Sigmoid colon (tissue), 7 donors: ENCODE measurements around the gene ADCY1. TPM values are rescaled to one million over a fixed set of nuclear protein-coding genes. Genes with fewer than 3 reads are reported as not detected.
"Not testable (repeated sequence)": the region's sequence is repeated elsewhere in the genome, so short reads cannot be mapped to it uniquely, and the experiment has no call there.

Experiments used
- DNase-seq: peaks from one replicate; pipeline ENCODE4 v3.0.0-alpha.2; 2019
- H3K27ac ChIP-seq, 4 donors: fragments of 200-600 bp; sonication (generic); one replicate each; pipeline ENCODE4 v1.5.1; 2016 to 2019; ENCODE audit warnings: mild to moderate bottlenecking in 1 of 4
- H3K27me3 ChIP-seq, 3 donors: fragments of 200-600 bp; sonication (generic); one replicate each; pipeline ENCODE4 v1.5.1; 2019; ENCODE audit warnings: mild to moderate bottlenecking in 1 of 3
- H3K36me3 ChIP-seq, 4 donors: fragments of 200-600 bp; sonication (generic); one replicate each; pipeline ENCODE4 v1.5.1; 2016 to 2019
- H3K4me1 ChIP-seq, 4 donors: fragments of 200-600 bp; sonication (generic); one replicate each; pipeline ENCODE4 v1.5.1; 2017 to 2019
- H3K4me3 ChIP-seq, 4 donors: fragments of 200-600 bp; sonication (generic); one replicate each; pipeline ENCODE4 v1.5.1; 2017 to 2019; ENCODE audit warnings: mild to moderate bottlenecking in 2 of 4, moderate library complexity in 1 of 4
- H3K9me3 ChIP-seq, 4 donors: fragments of 200-600 bp in 3 of 4; sonication (generic) in 3 of 4; one replicate each; pipeline versions ENCODE4 v1.5.1 to v1.6.1; 2013 to 2019
- CTCF ChIP-seq, 4 experiments: fragments of 450-650 bp in 3 of 4; fragments of 200-600 bp in 1 of 4; IDR thresholded peaks; one replicate each; pipeline ENCODE4 v1.5.1; 2016 to 2019; ENCODE audit warnings: antibody characterized with exemption in 4 of 4, mild to moderate bottlenecking in 3 of 4, moderate library complexity in 2 of 4
- EP300 ChIP-seq, 4 donors: sonication (generic); formaldehyde crosslinking; IDR thresholded peaks; one replicate each; pipeline ENCODE4 v1.6.1; 2017; ENCODE audit warnings: antibody characterized with exemption in 4 of 4
- POLR2A ChIP-seq, 2 donors: fragments of 450-650 bp; IDR thresholded peaks; one replicate each; pipeline ENCODE4 v1.6.1; 2016; ENCODE audit warnings: antibody characterized with exemption in 2 of 2, mild to moderate bottlenecking in 2 of 2, moderate library complexity in 2 of 2
- POLR2AphosphoS5 ChIP-seq, 4 donors: sonication (generic); formaldehyde crosslinking; IDR thresholded peaks; one replicate each; pipeline ENCODE4 v1.6.1; 2017; ENCODE audit warnings: antibody characterized with exemption in 4 of 4
- WGBS, 2 donors: extraction: QIAGEN DNeasy Blood & Tissue Kit; methylation state at CpG; one replicate each; pipeline ENCODE4 v1.1.7; 2013; 5-methylcytosine and 5-hydroxymethylcytosine counted together
- intact Hi-C: fragments of 100-400 bp; cut with DNase I; formaldehyde crosslinking; loops from one replicate; pipeline ENCODE4 v1.15.1; 2023
- polyA plus RNA-seq, 3 donors: library from polyadenylated mRNA; stranded (reverse); fragments of 200-250 nt; gene quantifications; one replicate each; pipeline ENCODE4 v1.2.3, GENCODE V29; 2013
- total RNA-seq, 4 donors: library from RNA; depleted of rRNA; stranded (reverse); fragments of >200 nt; gene quantifications; one replicate each; pipeline ENCODE4 v1.1.0, GENCODE V29; 2016
- donor health status: healthy with polysubstance abuse.
- donor health status: Bipolar disorder and iron deficiency.
- donor health status: healthy.

The ADCY1 gene
- total and polyA plus RNA-seq, 7 donors: 0.23 to 0.71 (median 0.55) TPM

GRCh38 chr7:45717537-45718235 lies 143.5 kb downstream of the ADCY1 start:
- intact Hi-C loops: no loop called here
- peaks cover 0 to 5% (median 0%) of the 10 kb centered on the region in 3 donors for H3K27me3 ChIP-seq
- no peaks in the 10 kb centered on the region for H3K4me1 ChIP-seq
- H3K36me3 ChIP-seq: peaks cover 0 to 3% (median 0%) of the 10 kb centered on the region in 4 donors
- WGBS, 2 donors: 78 to 79% methylated on average over 17 of the region's 17 CpGs
- DNase-seq: no peak
- no peak overlapping the region for H3K27ac ChIP-seq
- H3K9me3 ChIP-seq: no peaks in the 10 kb centered on the region
- H3K4me3 ChIP-seq: no peak overlapping the region
- TF ChIP-seq EP300 (IDR thresholded peaks at IDR 0.05): no peak
- TF ChIP-seq CTCF (IDR thresholded peaks at IDR 0.05): no peak
- TF ChIP-seq POLR2A (IDR thresholded peaks at IDR 0.05): no peak
- no peak for TF ChIP-seq POLR2AphosphoS5 (IDR thresholded peaks at IDR 0.05)

- Histone ChIP-seq H3K27ac (no peak overlapping the region), H3K27me3 (peaks cover 0 to 5% (median 0%) of the 10 kb centered on the region in 3 donors), H3K4me3 (no peak overlapping the region), H3K4me1 (no peaks in the 10 kb centered on the region), H3K9me3 (no peaks in the 10 kb centered on the region), H3K36me3 (peaks cover 0 to 11% (median under 1%) of the 10 kb centered on the region in 4 donors)
- WGBS, 2 donors: 67 to 74% methylated on average over 12 of the region's 12 CpGs
- TF ChIP-seq EP300 (IDR thresholded peaks at IDR 0.05): no peak
- intact Hi-C loops: no loop called here
- no peak for DNase-seq
Measured at GRCh38 chr7:45718464-45719330, 144.5 kb downstream of the ADCY1 start.

DNA sequence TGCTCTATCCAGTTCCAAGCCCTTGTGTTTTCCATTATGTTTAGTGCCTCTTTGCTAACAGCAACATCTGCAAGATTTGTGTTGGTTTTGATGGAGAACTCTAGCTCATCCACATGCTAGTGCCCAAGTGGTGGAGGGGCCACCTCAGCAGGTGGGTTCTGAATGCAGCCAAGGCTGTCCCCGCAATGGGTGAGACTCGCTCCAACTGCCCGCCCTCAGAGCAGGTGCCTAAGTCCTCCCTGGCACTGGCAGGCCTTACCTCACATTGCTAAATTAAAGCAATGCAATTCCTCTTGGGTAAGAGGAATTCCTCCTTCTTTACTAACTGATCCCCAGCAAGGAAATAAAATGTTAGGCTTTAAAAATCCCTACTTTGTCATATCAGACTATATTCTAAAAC lies 146.8 kb downstream of the ADCY1 start:
- WGBS, 2 donors: 93 to 96% methylated on average over 3 of the region's 3 CpGs
- intact Hi-C loops: no loop called here
- H3K27me3 ChIP-seq: no peaks in the 10 kb centered on the region
- no peak for DNase-seq
- H3K9me3 ChIP-seq: no peaks in the 10 kb centered on the region
- H3K27ac ChIP-seq: no peak overlapping the region
- TF ChIP-seq POLR2A (IDR thresholded peaks at IDR 0.05): no peak
- no peak for TF ChIP-seq CTCF (IDR thresholded peaks at IDR 0.05)
- no peak for TF ChIP-seq POLR2AphosphoS5 (IDR thresholded peaks at IDR 0.05)
- TF ChIP-seq EP300 (IDR thresholded peaks at IDR 0.05): no peak
- no peak overlapping the region for H3K4me3 ChIP-seq
- H3K4me1 ChIP-seq: no peaks in the 10 kb centered on the region
- H3K36me3 ChIP-seq: peaks cover 5 to 29% (median 10%) of the 10 kb centered on the region in 4 donors

DNA sequence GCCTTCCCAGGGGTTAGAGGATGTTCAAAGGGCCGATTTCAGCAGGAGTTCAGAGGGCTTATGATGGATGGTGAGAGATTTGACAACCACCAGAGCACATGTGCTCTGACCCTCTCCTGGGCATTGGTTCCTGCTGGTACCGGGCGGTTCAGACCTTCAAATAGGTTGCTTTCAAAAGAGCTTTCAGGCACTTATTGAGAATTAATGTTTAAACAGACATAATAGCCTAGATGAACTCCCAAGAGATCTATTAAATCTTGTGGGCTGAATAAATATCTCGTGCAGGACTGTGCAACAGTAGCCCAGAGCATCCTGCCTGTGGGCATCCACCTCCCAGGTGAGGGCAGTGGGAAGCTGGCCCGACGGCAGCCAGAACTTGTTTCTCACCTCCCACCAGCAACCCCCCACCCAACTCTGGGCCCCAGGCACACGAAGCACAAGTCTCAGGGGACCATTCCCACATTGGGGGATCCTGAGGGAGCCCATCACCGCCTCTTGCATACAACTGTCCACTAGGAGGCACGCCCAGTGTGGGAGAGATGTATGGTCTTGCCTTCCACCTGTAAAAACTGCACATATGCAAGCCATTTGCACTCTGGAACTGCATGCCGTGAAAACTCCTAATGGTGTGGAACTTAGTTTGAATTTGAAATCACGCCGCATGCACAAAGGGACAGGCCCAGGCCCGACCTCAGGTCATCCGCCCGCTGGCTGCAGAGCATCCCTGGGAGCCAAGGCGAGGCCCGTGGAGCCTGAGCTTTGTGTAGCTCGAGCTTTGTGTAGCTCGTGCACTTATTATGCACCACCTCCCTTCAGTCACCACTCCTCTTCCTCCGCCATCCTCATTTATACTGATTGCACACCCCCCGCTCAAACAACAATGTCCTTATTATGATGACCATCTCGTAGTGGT lies 147.8 kb downstream of the ADCY1 start:
- Histone ChIP-seq H3K9me3 (no peaks in the 10 kb centered on the region), H3K36me3 (peaks cover 13 to 38% (median 16%) of the 10 kb centered on the region in 4 donors), H3K4me3 (no peak overlapping the region), H3K4me1 (no peaks in the 10 kb centered on the region), H3K27ac (no peak overlapping the region), H3K27me3 (no peaks in the 10 kb centered on the region)
- intact Hi-C loops: no loop called here
- no peak for DNase-seq
- TF ChIP-seq POLR2AphosphoS5 (IDR thresholded peaks at IDR 0.05) (no peak), POLR2A (IDR thresholded peaks at IDR 0.05) (no peak), CTCF (IDR thresholded peaks at IDR 0.05) (no peak), EP300 (IDR thresholded peaks at IDR 0.05) (no peak)
- 93 to 94% methylated on average over 22 of the region's 22 CpGs for WGBS, 2 donors

DNA sequence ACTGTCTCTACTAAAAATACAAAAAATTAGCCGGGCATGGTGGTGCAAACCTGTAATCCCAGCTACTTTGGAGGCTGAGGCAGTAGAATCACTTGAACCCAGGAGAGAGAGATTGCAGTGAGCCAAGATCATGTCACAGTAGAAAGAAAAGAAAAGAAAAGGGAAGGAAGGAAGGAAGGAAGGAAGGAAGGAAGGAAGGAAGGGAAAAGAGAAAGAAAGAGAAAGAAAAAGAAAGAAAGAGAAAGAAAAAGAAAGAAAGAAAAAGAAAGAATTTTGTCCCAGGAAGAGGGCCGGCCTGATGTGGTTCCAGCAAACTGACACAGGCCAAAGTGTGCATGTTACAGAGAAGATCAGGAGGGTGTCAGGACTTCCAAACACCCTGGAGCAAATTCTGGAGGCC lies 151.1 kb downstream of the ADCY1 start:
- H3K4me3 ChIP-seq, H3K27me3 ChIP-seq, H3K9me3 ChIP-seq, H3K4me1 ChIP-seq, H3K27ac ChIP-seq, intact Hi-C loops, DNase-seq: not testable (repeated sequence)
- peaks cover 15 to 62% (median 22%) of the 10 kb centered on the region in 4 donors for H3K36me3 ChIP-seq
- WGBS, 2 donors: 95 to 96% methylated on average over 2 of the region's 2 CpGs
